ENCODE results near the gene TPP2. TPM values are rescaled to one million over a fixed set of nuclear protein-coding genes. Genes with fewer than 3 reads are reported as not detected.

TPP2 gene
- total and polyA plus RNA-seq, 9 of the 15 experiments (the other 6 are each of a cell fraction or from before 2014, with no cell fraction given): 18.8 to 87.7 (median 55.9) TPM

DNA sequence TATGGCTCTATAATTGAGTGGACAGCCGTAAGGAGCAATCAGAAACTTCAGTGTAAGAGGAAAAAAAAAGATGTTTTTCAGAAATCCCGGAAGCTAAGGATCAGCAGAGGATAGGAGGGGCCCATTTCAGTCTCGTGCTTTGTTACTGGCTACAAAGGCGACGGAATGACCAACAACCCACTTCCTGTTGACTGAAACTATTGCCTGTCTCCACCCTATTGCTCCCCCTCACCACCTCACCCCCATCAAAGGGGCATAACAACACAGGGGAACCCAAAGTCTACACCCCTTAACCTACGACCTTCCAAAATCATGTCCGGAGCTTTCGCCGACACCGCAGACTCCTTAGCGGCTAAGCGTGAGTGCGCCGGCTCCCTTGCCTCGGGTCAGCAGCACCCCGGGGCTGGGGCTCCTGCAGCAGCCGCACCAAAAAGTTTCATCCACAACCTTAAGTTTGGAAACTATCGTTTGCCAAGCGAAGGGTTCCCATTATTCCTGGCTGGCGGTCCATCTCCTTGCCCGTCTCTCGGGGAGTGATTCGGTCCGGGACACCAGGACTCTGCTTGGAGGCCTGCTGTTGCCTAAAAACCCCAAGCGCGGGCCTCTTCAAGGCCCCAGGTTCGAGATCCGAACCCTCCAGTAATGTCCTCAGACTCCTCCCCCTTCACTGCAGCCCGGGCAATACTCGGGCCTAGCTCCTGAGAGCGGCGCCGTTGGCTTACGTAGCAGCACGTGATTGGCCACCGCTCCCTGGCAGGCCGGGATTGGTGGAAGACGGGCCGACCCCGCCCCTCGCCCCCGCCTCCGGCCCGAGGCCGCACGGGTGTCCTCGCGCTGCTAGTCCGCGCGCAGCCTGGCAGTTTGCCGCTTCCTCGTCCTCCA is at the start of gene TPP2 (continued):
- TF ChIP-seq, protein P1, sequence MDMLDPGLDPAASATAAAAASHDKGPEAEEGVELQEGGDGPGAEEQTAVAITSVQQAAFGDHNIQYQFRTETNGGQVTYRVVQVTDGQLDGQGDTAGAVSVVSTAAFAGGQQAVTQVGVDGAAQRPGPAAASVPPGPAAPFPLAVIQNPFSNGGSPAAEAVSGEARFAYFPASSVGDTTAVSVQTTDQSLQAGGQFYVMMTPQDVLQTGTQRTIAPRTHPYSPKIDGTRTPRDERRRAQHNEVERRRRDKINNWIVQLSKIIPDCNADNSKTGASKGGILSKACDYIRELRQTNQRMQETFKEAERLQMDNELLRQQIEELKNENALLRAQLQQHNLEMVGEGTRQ (CRISPR knock-in tag; IDR thresholded peaks at IDR 0.05): peak; percentile 61; the same call in 1 of the 2 replicates
- TF ChIP-seq RFX5 (IDR thresholded peaks at IDR 0.05; ENCODE audit: low read depth, low read length): 0 out of 2 replicates have a peak, but pooled peaks have one; percentile 31
- peak; percentile 89 for TF ChIP-seq TBP (optimal IDR thresholded peaks at IDR 0.05; ENCODE audit: low read depth, low read length)
- TF ChIP-seq, protein P2, sequence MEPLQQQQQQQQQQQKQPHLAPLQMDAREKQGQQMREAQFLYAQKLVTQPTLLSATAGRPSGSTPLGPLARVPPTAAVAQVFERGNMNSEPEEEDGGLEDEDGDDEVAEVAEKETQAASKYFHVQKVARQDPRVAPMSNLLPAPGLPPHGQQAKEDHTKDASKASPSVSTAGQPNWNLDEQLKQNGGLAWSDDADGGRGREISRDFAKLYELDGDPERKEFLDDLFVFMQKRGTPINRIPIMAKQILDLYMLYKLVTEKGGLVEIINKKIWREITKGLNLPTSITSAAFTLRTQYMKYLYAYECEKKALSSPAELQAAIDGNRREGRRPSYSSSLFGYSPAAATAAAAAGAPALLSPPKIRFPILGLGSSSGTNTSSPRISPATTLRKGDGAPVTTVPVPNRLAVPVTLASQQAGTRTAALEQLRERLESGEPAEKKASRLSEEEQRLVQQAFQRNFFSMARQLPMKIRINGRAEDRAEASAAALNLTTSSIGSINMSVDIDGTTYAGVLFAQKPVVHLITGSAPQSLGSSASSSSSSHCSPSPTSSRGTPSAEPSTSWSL (CRISPR knock-in tag; IDR thresholded peaks at IDR 0.05; ENCODE audit: borderline replicate concordance): no peak
- TF ChIP-seq NFYB (IDR thresholded peaks at IDR 0.05; ENCODE audit: extremely low read depth, insufficient read length): peak; percentile 49
- TF ChIP-seq MGA (IDR thresholded peaks at IDR 0.05): no peak
- peak; percentile 51; the same call in 1 of the 2 replicates for TF ChIP-seq NBN (IDR thresholded peaks at IDR 0.05; ENCODE audit: low read depth)
- TF ChIP-seq, protein P3, sequence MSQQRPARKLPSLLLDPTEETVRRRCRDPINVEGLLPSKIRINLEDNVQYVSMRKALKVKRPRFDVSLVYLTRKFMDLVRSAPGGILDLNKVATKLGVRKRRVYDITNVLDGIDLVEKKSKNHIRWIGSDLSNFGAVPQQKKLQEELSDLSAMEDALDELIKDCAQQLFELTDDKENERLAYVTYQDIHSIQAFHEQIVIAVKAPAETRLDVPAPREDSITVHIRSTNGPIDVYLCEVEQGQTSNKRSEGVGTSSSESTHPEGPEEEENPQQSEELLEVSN (IDR thresholded peaks at IDR 0.05; ENCODE audit: borderline replicate concordance in 1 of 2, extremely low read depth in 1 of 2, insufficient read depth in 1 of 2, insufficient read length in 1 of 2, low read depth in 1 of 2, low read length in 1 of 2, poor library complexity in 1 of 2, severe bottlenecking in 1 of 2): peak; percentile 65 to 78
- peak; percentile 74 for TF ChIP-seq SPI1 (IDR thresholded peaks at IDR 0.05; ENCODE audit: borderline replicate concordance, low read depth, low read length)

All from K562 (cell line).